ENCODE results near the gene ZNF699. TPM values are rescaled to one million over a fixed set of nuclear protein-coding genes. Genes with fewer than 3 reads are reported as not detected.

Gene ZNF699
- total RNA-seq, 1 donor from 2014 or later: 11.0 TPM

DNA sequence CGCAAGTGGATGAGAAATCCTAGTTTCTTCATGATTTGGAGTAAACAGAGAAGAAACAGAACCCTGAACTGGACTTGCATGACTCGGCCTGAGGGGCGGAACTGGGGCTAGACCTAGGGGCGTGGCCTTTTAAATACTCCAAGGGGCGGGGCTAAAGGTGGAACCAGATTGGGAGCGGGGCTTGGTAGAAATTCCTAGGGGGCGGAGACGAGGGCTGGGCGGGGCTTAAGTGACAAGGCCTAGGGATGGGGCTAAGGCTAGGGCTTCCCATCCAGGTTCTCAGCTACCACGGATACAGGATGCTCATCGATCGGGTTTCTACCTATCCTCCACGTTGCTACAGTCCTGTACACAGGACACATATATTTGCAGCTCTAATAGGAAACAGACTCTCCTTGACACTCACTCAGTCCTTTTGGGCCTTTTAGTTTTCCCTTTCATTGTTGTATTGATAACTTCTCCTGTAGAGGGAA, 372 bp upstream of the ZNF699 start:
- Histone ChIP-seq H3K36me3 (peaks cover 0 to 2% of the 10 kb centered on the region in 2 donors), H3K4me3 (peak overlapping the region; percentile 65 to 66), H3K27me3 (no peaks in the 10 kb centered on the region), H3K9me3 (no peaks in the 10 kb centered on the region), H3K27ac (peak overlapping the region; percentile 89), H3K4me1 (peaks cover 17% of the 10 kb centered on the region)
- intact Hi-C loops (cut with DNase I): loop anchor here (2.0 kb wide), 1 partner anchor 131 kb away; no protein-coding TSS in a partner anchor
- TF ChIP-seq POLR2A (IDR thresholded peaks at IDR 0.05) (no peak), CTCF (IDR thresholded peaks at IDR 0.05) (peak in 1 of 3 experiments; percentile 22)
- DNase-seq (ENCODE audit: extremely low spot score in 2 of 2): no peak

GRCh38 chr19:9308091-9308770, 1.4 kb downstream of the ZNF699 start:
- H3K4me1 ChIP-seq: peaks cover 17% of the 10 kb centered on the region
- peaks cover 0 to 20% of the 10 kb centered on the region in 2 donors for H3K36me3 ChIP-seq
- H3K4me3 ChIP-seq: peak overlapping the region; percentile 65 to 66
- no peak for DNase-seq (ENCODE audit: extremely low spot score in 2 of 2)
- no peaks in the 10 kb centered on the region for H3K9me3 ChIP-seq
- no peak for TF ChIP-seq POLR2AphosphoS5 (IDR thresholded peaks at IDR 0.05; ENCODE audit: insufficient read depth in 1 of 2, low read depth in 1 of 2)
- TF ChIP-seq POLR2A (IDR thresholded peaks at IDR 0.05): no peak
- no peak for TF ChIP-seq CTCF (IDR thresholded peaks at IDR 0.05)
- H3K27ac ChIP-seq: no peak overlapping the region
- H3K27me3 ChIP-seq: no peaks in the 10 kb centered on the region
- intact Hi-C loops (cut with DNase I): no loop called here

DNA sequence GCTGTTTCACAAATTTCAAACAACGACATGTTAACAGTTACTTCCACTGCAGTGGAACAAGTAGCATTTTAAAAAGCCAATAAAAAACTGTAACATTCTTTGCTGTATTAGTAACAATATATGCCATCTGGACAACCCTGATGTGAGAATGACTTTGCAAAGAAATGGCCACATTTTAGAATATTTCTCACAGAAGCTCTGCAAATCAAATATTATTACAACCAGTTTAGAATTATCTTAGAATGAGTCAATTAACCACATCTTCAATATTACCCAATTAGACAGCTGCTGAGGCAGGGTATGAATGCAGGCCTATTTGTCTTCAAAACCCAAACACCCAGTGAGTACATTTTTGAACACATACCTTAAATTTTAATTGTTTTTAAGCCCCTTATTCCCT, 3.2 kb downstream of the ZNF699 start:
- Histone ChIP-seq H3K27ac (no peak overlapping the region), H3K36me3 (peaks cover 8 to 38% of the 10 kb centered on the region in 2 donors), H3K4me1 (peaks cover 17% of the 10 kb centered on the region), H3K9me3 (peaks cover 8% of the 10 kb centered on the region), H3K4me3 (no peak overlapping the region), H3K27me3 (no peaks in the 10 kb centered on the region)
- intact Hi-C loops (cut with DNase I): no loop called here
- no peak for TF ChIP-seq POLR2AphosphoS5 (IDR thresholded peaks at IDR 0.05; ENCODE audit: insufficient read depth in 1 of 2, low read depth in 1 of 2)
- TF ChIP-seq CTCF (IDR thresholded peaks at IDR 0.05): no peak
- TF ChIP-seq POLR2A (IDR thresholded peaks at IDR 0.05): no peak
- no peak for DNase-seq (ENCODE audit: extremely low spot score in 2 of 2)

GRCh38 chr19:9296336-9296735, 13.3 kb downstream of the ZNF699 start:
- no peak overlapping the region for H3K4me3 ChIP-seq
- no peaks in the 10 kb centered on the region for H3K27me3 ChIP-seq
- intact Hi-C loops (cut with DNase I): no loop called here
- H3K4me1 ChIP-seq: no peaks in the 10 kb centered on the region
- no peak for TF ChIP-seq POLR2AphosphoS5 (IDR thresholded peaks at IDR 0.05; ENCODE audit: insufficient read depth in 1 of 2, low read depth in 1 of 2)
- TF ChIP-seq CTCF (IDR thresholded peaks at IDR 0.05): no peak
- TF ChIP-seq POLR2A (IDR thresholded peaks at IDR 0.05): no peak
- peaks cover 23 to 90% of the 10 kb centered on the region in 2 donors for H3K36me3 ChIP-seq
- no peak overlapping the region for H3K27ac ChIP-seq
- no peak for DNase-seq (ENCODE audit: extremely low spot score in 2 of 2)
- peaks cover 75% of the 10 kb centered on the region for H3K9me3 ChIP-seq

DNA sequence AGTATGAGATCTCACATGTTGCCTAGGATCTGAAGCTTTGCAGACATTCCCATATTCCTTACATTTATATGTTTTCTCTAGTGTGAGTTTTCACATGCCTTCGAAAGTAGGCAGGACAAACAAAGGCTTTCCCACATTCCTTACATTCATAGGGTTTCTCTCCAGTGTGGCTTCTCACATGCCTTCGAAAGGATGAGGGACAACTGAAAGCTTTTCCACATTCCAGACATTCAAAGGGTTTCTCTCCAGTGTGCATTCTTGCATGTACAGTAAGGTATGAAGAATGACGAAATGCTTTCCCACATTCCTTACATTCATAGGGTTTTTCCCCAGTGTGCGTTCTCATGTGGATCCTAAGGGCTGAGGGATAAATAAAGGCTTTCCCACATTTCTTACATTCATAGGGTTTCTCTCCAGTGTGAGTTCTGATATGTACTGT, 14.2 kb downstream of the ZNF699 start:
- no peak for DNase-seq (ENCODE audit: extremely low spot score in 2 of 2)
- Histone ChIP-seq H3K4me3 (no peak overlapping the region), H3K9me3 (peaks cover 75% of the 10 kb centered on the region), H3K27ac (no peak overlapping the region), H3K36me3 (peaks cover 23 to 87% of the 10 kb centered on the region in 2 donors), H3K4me1 (no peaks in the 10 kb centered on the region), H3K27me3 (no peaks in the 10 kb centered on the region)
- TF ChIP-seq CTCF (IDR thresholded peaks at IDR 0.05): no peak
- TF ChIP-seq POLR2AphosphoS5 (IDR thresholded peaks at IDR 0.05; ENCODE audit: insufficient read depth in 1 of 2, low read depth in 1 of 2): no peak
- TF ChIP-seq POLR2A (IDR thresholded peaks at IDR 0.05): no peak
- intact Hi-C loops (cut with DNase I): no loop called here

All from vagina (tissue), 2 donors.